ENCODE measurements around the gene ACTR3.
"Not testable (repeated sequence)": the region's sequence is repeated elsewhere in the genome, so short reads cannot be mapped to it uniquely, and the experiment has no call there.

ACTR3 gene

GRCh38 chr2:113899166-113899565, 9.3 kb downstream of the ACTR3 start:
- in situ Hi-C loops (cut with HindIII; ENCODE audit: low sequenced_read_pairs): no loop called here

DNA sequence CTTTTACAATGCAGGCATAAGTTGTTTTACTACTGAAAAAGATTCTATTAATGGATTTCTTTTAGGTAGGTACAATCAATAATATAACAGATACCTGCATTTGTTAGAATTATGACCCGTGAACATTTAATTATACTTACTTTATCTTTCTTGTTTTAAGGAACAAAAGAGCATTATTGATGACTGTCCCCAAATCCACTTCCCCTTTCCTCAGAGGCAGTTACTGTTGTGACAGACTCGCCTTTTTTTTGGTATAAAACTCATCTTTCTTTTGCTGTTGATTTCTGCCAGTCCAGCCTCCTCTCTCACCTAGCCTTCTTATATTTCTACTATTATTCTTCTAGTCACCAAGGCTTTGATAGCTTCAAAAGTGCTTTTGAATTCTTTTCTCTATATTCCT, 12.1 kb downstream of the ACTR3 start:
- in situ Hi-C loops (cut with HindIII; ENCODE audit: low sequenced_read_pairs): no loop called here

DNA sequence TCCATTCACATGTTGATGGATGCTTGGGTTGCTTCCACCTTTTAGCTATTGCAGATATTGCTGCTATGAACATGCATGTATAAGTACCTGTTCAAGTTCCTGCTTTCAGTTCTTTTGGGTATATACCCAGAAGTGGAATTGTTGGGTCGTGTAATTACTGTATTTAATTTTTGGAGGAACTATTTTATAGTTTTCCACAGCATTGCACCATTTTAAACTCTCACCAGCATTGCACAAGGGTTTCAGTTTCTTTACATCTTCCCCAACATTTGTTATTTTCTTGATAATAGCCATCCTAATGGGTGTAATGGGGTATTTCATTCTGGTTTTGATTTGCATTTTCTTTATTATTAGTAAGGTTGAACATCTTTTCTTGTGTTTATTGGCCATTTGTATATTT, 16.0 kb downstream of the ACTR3 start:
- in situ Hi-C loops (cut with HindIII; ENCODE audit: low sequenced_read_pairs): no loop called here

- in situ Hi-C loops (cut with HindIII; ENCODE audit: low sequenced_read_pairs): no loop called here
Measured at GRCh38 chr2:113906647-113907046, 16.8 kb downstream of the ACTR3 start.

DNA sequence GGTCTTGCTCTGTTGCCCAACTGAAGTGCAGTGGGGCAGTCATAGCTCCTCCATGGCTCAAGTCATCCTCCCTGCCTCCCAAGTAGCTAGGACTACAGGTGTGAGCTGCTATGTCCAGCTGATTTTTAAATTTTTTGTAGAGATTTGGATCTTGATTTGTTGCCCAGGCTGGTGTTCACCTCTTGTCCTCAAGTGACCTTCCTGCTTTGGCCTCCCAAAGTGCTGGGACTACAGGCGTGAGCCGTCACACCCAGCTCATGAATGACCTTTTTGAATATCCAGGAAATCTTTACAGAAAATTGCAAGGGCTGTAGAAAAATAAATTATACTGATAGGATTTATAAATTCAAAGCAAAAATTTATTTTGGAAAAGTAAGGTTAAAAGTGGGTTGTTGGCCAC, 17.4 kb downstream of the ACTR3 start:
- in situ Hi-C loops (cut with HindIII; ENCODE audit: low sequenced_read_pairs): no loop called here

DNA sequence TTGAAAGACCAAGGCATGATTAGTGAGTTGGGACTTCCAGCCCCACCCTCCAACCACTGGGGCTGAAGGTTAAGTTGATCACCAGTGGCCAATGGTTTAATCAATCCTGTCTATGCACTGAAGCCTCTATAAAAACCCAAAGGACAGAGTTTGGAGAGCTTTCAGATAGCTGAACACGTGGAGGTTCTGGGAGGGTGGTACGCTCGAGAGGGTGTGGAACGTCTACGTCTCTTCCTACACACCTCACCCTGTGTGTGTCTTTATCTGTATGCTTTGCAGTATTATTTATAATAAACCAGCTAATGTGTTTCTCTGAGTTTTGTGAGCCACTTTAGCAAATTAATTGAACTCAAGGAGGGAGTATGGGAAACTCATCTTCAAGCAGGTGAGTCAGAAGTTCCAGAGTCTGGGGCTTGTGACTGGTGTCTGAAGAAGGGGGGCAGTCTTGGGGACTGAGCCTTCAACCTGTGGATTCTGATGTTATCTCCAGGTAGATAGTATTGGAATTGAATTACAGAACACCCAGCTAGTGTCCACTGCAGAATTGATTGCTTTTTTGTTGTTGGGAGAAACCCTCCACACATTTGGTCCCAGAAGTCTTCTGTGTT, 20.3 kb downstream of the ACTR3 start:
- in situ Hi-C loops (cut with HindIII; ENCODE audit: low sequenced_read_pairs): no loop called here

- in situ Hi-C loops (cut with HindIII; ENCODE audit: low sequenced_read_pairs): no loop called here
Measured at GRCh38 chr2:113910967-113911678, 21.2 kb downstream of the ACTR3 start.

- in situ Hi-C loops (cut with HindIII; ENCODE audit: low sequenced_read_pairs): no loop called here
Measured at GRCh38 chr2:113915082-113915819, 25.4 kb downstream of the ACTR3 start.

DNA sequence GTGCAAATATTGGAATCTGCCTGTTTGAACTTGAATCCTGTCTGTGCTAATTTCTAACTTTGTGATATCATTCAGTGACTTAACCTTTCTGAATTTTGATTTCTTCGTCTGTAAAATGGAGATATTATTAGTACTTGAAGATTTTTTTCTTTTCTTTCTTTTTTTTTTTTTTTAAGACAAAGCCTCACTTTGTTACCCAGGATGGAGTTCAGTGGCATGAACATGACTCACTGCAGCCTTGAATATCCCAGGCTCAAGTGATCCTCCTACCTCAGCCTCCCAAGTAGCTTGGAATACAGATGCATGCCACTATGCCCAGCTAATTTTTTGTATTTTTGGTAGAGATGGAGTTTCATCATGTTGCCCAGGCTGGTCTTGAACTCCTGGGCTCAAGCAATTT, 28.3 kb downstream of the ACTR3 start:
- in situ Hi-C loops (cut with HindIII; ENCODE audit: low sequenced_read_pairs): no loop called here

GRCh38 chr2:113920996-113921395, 31.1 kb downstream of the ACTR3 start:
- in situ Hi-C loops (cut with HindIII; ENCODE audit: low sequenced_read_pairs): no loop called here

GRCh38 chr2:113922335-113922734, 32.4 kb downstream of the ACTR3 start:
- in situ Hi-C loops (cut with HindIII; ENCODE audit: low sequenced_read_pairs): no loop called here

DNA sequence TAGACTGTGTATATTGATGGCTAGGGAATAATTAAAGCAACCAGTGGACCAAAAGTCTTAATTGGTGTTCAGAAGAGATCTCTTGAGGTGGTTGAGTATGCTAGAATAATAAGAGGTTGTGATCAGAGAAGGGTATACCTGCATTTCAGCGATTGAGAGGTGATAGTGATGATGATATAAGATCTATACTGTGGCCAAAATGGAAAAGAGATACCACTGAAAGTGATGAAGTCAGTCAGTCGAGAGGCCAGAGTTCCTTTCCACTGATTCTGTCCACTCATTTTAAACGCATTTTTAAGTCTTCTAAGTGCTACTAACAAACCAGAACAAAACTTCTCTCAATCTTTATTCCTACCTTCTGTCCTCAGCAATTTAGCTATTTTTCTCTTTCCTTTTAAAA, 32.9 kb downstream of the ACTR3 start:
- in situ Hi-C loops (cut with HindIII; ENCODE audit: low sequenced_read_pairs): no loop called here

GRCh38 chr2:113925884-113926283, 36.0 kb downstream of the ACTR3 start:
- in situ Hi-C loops (cut with HindIII; ENCODE audit: low sequenced_read_pairs): no loop called here

GRCh38 chr2:113926314-113926713, 36.4 kb downstream of the ACTR3 start:
- in situ Hi-C loops (cut with HindIII; ENCODE audit: low sequenced_read_pairs): no loop called here

DNA sequence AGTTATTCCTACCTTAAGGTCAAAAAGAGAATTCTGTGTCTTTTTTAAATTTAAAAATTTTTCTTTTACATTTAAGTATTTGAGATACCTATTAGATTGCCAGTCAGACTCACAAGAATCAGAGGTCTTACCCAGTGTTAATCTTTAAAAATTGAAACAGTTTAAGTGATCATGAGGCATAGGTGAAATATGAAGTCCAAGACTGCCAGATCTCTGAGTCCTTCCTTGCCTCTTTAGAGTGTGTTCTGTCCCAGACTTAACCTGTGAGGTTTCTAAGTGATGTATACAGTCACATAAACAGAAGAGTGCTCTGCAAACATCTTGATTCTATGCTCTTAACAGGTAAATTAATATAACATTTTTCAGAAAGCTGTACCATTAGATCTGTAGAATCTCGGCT, 40.6 kb downstream of the ACTR3 start:
- in situ Hi-C loops (cut with HindIII; ENCODE audit: low sequenced_read_pairs): no loop called here

GRCh38 chr2:113937501-113937900, 47.6 kb downstream of the ACTR3 start:
- in situ Hi-C loops (cut with HindIII; ENCODE audit: low sequenced_read_pairs): no loop called here

GRCh38 chr2:113940891-113941290, 51.0 kb downstream of the ACTR3 start:
- in situ Hi-C loops (cut with HindIII; ENCODE audit: low sequenced_read_pairs): no loop called here

- in situ Hi-C loops (cut with HindIII; ENCODE audit: low sequenced_read_pairs): not testable (repeated sequence)
Measured at GRCh38 chr2:113945784-113946183, 55.9 kb downstream of the ACTR3 start.

- in situ Hi-C loops (cut with HindIII; ENCODE audit: low sequenced_read_pairs): not testable (repeated sequence)
Measured at GRCh38 chr2:113950906-113951305, 61.0 kb downstream of the ACTR3 start.

GRCh38 chr2:113961000-113961399, 71.1 kb downstream of the ACTR3 start:
- in situ Hi-C loops (cut with HindIII; ENCODE audit: low sequenced_read_pairs): no loop called here

DNA sequence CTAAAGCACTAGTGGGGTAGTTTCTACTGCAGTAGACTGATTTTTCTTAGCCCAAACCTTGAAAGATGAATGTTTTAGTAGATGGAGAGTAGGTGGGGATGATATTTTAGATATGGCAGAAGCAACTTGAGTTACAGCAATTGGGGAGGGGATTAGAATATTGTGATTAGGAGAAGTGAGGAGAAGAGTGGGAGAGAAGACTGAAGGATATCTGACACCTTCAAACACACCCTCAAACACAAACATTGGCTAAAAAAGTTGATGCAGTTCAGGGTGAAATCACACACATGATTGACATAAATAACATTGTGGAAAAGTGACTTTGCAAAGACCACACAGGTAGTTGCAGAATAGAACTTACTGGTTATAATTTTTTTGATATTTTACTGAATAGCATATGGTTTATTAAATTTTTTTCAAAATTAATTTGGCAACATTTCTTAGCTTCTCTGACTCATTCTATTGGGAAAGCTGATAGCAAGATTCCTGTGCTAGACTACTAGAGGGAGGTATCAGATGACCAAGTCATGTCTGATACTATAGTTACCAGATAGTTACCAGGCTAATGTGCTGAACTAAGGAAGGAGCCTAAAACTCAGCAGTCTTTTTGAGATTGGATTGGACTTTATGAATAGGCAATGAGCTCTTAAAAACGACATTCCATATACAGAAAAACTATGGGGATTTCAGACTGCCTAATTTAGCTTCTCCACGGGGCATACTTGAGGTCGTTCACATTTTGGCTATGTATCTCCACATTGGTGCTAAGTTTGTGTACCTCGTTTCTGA, 73.0 kb downstream of the ACTR3 start:
- in situ Hi-C loops (cut with HindIII; ENCODE audit: low sequenced_read_pairs): no loop called here

Data from endothelial cell of hepatic sinusoid (primary cell).